ENCODE results near the gene GOSR2. TPM values are rescaled to one million over a fixed set of nuclear protein-coding genes. Genes with fewer than 3 reads are reported as not detected.

GOSR2 gene
- total and polyA plus RNA-seq, 9 of the 15 experiments (the other 6 are each of a cell fraction or from before 2014, with no cell fraction given): 32.7 to 96.3 (median 48.9) TPM

- Histone ChIP-seq H3K9me3 (replicated peaks; ENCODE audit: control insufficient read depth, insufficient read depth, low read depth, low read length) (no peaks in the 10 kb centered on the region), H3K27me3 (ENCODE audit: control insufficient read depth in 2 of 2, insufficient read depth in 2 of 2, low read length in 2 of 2) (peaks cover 48 to 66% of the 10 kb centered on the region in 2 experiments; a peak in 4 of 5 replicates), H3K9ac (ENCODE audit: insufficient read depth in 1 of 2, low read depth in 2 of 2, low read length in 2 of 2) (no peak overlapping the region), H3K4me3 (no peak overlapping the region), H3K4me2 (ENCODE audit: insufficient read depth, low read length) (no peak overlapping the region), H3K9me1 (ENCODE audit: control insufficient read depth, insufficient read depth, low read length) (no peaks in the 10 kb centered on the region), H3K27ac (ENCODE audit: extremely low read depth, low read depth, low read length) (no peak overlapping the region), H2AFZ (ENCODE audit: low read depth, low read length) (no peak overlapping the region), H4K20me1 (replicated peaks; ENCODE audit: control insufficient read depth, insufficient read depth, low read length) (peaks cover 10% of the 10 kb centered on the region; the same call in 1 of the 2 replicates), H3K36me3 (ENCODE audit: control insufficient read depth, insufficient read depth, low read length) (no peaks in the 10 kb centered on the region), H3K4me1 (replicated peaks in 1 of 2; ENCODE audit: control insufficient read depth in 2 of 2, insufficient read depth in 2 of 2, low read length in 2 of 2) (peaks cover 9 to 10% of the 10 kb centered on the region in 2 experiments; a peak in 3 of 5 replicates), H3K79me2 (ENCODE audit: control insufficient read depth, insufficient read depth, low read length) (no peaks in the 10 kb centered on the region)
- TF ChIP-seq NR0B1 (IDR thresholded peaks at IDR 0.05; ENCODE audit: partially characterized antibody): no peak
- no peak for TF ChIP-seq ARHGAP35 (IDR thresholded peaks at IDR 0.05; ENCODE audit: partially characterized antibody)
- TF ChIP-seq MED1 (CRISPR knock-in tag; IDR thresholded peaks at IDR 0.05; ENCODE audit: borderline replicate concordance): no peak
- TF ChIP-seq NFIC (IDR thresholded peaks at IDR 0.05): peak; percentile 51; the same call in 1 of the 2 replicates
- TF ChIP-seq ZNF561 (CRISPR knock-in tag; conservative IDR thresholded peaks at IDR 0.05): no peak
- intact Hi-C loops (cut with micrococcal nuclease): no loop called here
- CTCF ChIA-PET (ENCODE audit: low intra/inter-chr PET ratio): no interaction called here
- in situ Hi-C loops (cut with MboI): no loop called here
- WGBS (ENCODE audit: insufficient coverage, low coverage, missing lambda C conversion rate): 2% methylated on average over 6 of the region's 6 CpGs
- no TSS peak for BruUV-seq (replicated peaks)
- DNase-seq (ENCODE audit: extremely low read depth in 1 of 4, low spot score in 3 of 4) (no peak), FAIRE-seq (no peak), ATAC-seq (no peak)
- POLR2A ChIA-PET: interaction anchor here (0.9 to 2.2 kb wide), 2 partner anchors 11 to 14 kb away, joined by 3 to 7 read pairs; no protein-coding TSS in a partner anchor
Observed at GRCh38 chr17:46972346-46972745, 49.4 kb downstream of the GOSR2 start.
